CD4-positive, alpha-beta T cell treated with Interleukin-1 beta for 1 hour (primary cell): ENCODE data around the gene PLSCR4.
A peak's percentile ranks its signal among the peaks of the same experiment; 100 is the strongest.
"Not testable (repeated sequence)": the region's sequence is repeated elsewhere in the genome, so short reads cannot be mapped to it uniquely, and the experiment has no call there.

Experiments used
- DNase-seq, 2 donors: peaks; one replicate each; pipeline ENCODE4 v3.0.0-alpha.2; 2020 to 2022

Gene PLSCR4

GRCh38 chr3:146246526-146246925 is 4.4 kb downstream of the PLSCR4 start:
- DNase-seq = no peak

DNA sequence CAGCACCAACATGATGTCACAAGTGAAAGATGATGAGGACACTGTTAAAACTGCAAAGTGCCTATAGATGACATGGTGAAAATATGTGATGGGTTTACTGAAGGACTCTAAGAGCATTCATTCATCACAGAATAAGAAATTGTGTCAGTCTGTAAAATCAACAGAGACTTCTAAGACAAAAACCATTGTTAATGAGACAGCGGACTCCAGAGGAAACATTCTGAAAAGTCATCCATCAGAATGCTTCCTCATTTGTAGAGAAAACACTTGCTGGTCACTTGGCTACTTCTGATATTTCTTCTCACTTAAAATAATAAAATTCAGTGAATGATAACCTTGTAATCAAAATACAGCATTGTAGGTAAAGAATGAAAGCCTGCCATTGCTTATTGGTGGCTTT is 7.3 kb downstream of the PLSCR4 start:
- no peak for DNase-seq

DNA sequence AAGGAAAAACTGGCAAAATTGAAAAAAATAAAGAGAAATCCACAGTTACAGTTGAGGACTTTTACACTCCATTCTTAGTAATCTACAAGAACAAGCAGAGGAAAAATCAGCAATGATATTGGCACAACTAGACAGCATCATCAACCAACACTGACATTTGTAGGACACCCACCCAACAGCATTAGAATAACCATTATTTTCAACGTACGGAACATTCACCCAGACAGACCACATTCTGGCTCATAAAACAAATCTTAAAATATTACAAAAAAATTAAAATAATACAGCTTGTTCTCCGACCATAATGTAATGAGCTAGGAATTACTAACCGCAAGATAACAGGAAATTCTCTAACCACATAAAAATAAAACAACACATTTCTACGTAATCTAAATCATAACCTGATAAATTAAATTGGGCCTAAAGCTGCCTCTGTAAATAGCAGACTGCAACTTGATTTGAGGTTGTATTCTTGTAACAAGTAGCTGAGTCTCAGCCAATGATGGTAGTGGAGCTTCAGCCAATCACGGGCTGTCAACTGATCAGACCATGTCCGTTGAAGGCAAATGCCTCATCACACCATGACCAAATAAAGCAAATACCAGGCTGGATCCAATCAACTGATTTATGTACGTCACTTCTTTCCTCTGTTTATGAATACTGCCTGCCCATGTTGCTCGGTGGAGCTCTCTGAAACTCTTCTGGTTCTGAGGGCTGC is 9.2 kb downstream of the PLSCR4 start:
- no peak for DNase-seq

DNA sequence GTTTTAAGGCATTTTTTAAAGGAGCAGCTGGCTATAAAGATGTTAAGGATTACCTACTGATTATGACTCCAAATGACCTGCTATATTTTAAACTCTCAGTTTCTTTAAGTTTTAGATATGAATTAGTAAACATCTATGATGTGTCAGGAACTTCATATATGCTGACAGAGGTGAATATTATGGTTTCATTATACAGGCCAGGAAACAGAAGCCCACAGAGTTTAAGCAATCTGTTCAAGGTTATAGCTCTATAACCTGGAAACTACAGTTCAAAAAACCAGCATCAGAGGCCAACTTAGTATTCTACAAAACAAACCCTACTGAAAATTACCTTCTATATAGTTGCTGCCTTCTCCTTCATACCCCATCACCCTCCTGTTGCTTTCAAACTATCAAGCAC is 17.4 kb downstream of the PLSCR4 start:
- DNase-seq = no peak

- DNase-seq = no peak
These were observed 23.4 kb downstream of the PLSCR4 start for GRCh38 chr3:146227486-146227885.

GRCh38 chr3:146226881-146227280 is 24.0 kb downstream of the PLSCR4 start:
- no peak for DNase-seq

- not testable (repeated sequence) for DNase-seq
These were observed 25.4 kb downstream of the PLSCR4 start for GRCh38 chr3:146225458-146225857.

- DNase-seq = no peak
These were observed 27.2 kb downstream of the PLSCR4 start for GRCh38 chr3:146223401-146224373.

DNA sequence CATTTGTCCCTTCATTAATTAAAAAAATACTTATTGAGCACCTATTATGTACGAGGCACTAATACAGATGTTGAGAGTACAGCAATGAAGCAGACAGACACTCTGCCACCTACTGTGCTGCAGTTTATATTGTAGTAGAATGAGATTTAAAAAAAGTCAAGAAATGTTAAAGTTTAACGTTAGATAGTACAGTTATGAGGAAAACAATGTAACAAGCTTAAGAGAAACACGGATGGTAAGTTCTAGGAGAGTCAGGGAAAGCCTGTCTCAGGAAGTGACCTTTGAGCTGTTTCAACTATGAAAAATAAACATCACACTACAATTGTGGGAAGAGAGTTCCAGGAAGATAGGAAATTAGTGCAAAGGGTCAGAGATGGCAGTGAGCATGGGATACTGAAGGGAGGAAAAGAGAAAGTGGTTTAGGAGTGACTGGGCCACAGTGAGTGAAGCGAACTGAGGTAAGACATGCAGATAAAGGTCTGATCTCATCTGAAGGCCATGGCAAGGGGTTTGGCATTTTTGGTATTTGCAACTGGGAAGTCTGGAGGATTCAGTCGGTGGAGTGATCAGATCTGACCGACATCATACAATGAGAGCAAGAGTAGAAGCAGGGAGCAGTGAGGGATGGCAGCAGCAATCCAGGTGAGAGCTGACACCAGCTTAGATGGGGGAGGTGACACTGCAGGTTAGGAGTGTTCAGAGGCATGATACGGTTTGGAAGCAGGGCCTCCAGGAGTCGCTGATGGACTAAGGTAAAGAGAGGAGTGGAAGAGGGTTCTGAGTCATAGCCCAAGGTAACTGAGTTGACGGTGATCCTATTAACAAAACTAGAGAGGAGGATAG is 28.5 kb downstream of the PLSCR4 start:
- no peak for DNase-seq

DNA sequence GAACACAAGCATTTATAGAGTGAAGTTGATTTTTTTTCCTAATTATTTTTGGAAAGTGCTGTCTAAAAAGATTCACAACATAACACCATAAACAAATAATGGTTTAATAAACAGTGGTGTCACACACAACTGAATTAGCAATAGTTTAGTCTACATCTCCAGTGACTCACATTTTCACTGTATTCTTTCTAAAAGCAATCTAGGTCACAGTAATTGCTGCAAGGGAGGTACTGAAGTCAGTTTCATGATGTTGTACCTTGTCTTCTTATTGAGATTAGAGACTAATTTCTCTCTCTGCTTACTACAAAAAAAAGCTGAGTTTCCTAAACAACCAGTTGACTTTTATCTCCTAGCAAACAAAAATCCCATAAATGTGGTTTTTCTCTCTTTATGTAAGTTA is 29.6 kb downstream of the PLSCR4 start:
- DNase-seq = no peak

GRCh38 chr3:146218880-146219866 is 31.7 kb downstream of the PLSCR4 start:
- DNase-seq = peak; percentile 10 to 27

DNA sequence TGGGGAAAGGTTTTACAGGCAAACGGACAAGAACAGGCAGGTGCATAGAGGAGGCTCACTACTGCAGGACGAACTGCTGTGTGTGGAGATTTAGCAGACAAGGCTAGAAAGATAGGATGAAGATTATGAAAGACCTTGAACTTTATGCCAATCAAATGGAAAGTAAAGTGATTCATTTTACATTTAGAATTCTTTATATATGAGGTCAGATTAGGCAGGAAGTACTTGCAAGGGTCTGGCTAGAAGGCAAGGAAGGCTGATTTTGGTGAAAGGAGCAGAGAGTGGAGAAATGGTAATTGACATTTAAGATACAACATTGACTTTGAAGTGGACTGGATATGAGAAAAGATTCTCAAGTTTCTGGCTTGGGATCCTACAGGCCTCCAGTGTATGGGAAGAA is 33.6 kb downstream of the PLSCR4 start:
- DNase-seq = no peak

DNA sequence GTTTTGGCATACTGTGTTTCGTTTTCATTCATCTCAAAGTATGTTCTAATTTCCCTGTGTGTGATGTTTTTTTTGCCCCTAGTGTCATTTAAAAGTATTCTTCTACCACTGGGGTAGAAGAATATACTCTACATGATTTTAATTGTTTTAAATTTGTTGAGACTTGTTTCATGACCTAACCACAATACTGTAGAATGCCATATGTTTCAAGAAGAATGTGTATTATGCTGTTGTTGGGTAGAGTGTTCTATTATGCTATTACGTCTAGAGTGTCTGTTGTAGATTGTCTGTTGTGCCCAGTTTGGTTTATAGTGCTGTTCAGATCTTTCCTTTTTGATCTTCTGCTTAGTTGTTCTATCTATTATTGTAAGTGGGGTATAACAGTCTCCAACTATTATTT is 36.4 kb downstream of the PLSCR4 start:
- DNase-seq = no peak

- no peak for DNase-seq
These were observed 41.5 kb downstream of the PLSCR4 start for GRCh38 chr3:146209371-146209770.

DNA sequence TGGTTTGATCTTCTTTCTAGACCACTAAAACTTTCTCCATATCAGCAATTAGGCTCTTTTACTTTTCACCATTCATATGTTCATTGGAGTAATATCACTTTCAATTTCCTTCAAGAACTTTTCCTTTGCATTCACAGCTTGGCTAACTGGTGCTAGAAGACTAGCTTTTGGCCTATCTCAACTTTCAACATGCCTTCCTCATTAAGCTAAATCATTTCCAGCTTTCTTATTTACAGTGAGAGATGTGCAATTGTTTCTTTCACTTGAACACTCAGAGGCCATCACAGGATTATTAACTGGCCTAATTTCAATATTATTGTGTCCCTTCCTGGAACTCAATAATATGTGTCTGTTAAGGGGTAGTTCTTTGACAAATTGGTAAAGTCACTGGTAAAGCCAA is 47.1 kb downstream of the PLSCR4 start:
- DNase-seq = no peak

- no peak for DNase-seq
These were observed 50.3 kb downstream of the PLSCR4 start for GRCh38 chr3:146200461-146201220.

GRCh38 chr3:146199762-146200161 is 51.1 kb downstream of the PLSCR4 start:
- no peak for DNase-seq

DNA sequence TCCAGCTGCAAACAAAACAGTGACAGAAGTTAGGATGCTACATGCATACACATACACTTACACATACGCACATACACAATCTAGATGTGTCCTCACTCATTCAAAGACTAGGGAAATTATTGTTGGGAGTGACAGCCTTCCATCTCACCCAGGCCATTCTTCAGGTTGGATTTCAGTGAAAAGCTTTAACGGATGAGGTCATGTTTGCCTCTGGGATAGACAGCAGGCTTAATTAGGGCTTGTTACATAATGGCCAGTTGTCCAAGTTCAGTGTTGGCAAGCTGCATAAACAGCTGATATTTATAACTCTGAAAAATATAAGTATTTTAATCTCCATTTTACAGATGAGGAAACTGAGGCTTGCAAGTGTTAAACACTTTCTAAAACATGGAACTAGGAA is 54.1 kb downstream of the PLSCR4 start:
- DNase-seq = no peak

DNA sequence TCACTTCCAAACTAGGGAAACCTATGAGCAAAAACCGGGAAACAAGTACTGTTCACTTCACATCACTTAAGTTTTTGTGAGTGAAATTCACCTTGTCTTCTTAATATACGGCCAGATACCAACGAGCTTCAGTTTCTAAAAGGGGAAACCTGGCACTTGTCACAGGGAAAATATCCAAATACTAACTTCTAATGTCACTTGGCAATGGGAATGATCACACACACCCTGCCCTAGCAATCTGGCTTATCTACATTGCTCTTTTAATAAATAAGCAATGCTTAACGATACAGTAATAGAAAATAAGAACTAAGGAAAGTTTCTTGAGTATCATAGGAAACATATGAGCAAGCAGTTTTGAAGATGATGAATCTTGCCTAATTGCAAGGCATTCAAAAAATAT is 55.3 kb downstream of the PLSCR4 start:
- DNase-seq = no peak

DNA sequence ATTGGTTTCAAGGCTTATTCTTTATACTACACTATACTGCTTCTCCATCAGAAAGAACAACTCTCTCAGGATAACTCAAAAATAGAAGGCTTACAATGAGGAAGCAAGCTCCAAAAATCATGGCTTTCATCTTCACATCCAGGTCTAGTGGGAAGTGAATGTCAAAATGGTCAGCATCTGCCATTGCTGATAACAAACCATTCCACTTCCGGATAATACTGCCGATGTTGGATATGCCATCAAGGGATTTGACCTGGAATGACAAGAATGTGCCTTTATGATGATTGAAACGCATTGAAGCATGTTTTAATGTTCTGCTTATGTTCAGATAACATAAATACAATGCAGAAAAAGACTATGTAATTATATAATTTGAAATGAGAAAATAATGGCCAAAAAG is 55.9 kb downstream of the PLSCR4 start:
- DNase-seq = no peak

GRCh38 chr3:146191051-146191450 is 59.9 kb downstream of the PLSCR4 start:
- DNase-seq = no peak
